Measurements from ENCODE around the gene TFRC.
"Not testable (repeated sequence)": the region's sequence is repeated elsewhere in the genome, so short reads cannot be mapped to it uniquely, and the experiment has no call there.

Gene TFRC

DNA sequence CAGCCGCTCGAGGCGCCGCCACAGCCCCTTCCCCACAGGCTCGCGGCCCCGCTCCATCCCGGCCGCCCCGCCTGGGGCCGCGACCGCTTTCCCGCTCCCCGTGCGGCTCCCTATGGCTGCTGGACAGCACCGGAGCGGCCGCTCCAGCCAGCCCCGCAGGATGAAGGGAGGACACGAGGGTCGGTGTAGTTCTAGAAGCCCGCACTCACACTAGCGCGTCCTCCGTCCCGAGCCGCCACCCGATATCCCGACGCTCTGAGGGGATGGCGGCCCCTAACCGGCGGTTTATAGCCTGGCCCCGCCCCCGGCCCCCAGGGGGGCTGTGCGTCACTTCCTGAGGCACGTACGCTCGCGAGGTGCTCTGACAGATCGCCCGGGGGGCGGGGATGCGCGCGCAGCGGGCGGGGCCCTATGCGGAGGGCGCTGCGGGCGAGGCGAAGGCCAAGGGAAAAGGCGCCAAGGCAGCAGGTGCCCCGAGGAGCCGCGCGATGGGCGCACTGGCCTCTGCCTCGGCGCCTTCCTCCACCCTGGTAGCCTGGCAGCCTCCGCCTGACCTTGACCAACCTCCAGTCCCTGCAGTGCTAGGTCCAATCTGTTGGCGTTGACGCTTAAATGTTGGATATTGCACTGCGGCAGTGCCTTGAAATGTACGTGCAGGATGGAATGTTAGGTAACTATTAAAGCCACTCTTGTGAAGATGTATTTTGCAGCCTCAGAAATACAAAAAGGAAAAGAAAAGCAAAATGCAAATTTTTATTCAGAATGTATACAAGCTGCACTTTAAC, at the start of gene TFRC:
Gene TFRC, minus strand, starts transcription at position 257 of the 785 bp plus-strand sequence. CDS start 4,991 bp downstream, outside the sequence.
- peak; percentile 69 for DNase-seq

DNA sequence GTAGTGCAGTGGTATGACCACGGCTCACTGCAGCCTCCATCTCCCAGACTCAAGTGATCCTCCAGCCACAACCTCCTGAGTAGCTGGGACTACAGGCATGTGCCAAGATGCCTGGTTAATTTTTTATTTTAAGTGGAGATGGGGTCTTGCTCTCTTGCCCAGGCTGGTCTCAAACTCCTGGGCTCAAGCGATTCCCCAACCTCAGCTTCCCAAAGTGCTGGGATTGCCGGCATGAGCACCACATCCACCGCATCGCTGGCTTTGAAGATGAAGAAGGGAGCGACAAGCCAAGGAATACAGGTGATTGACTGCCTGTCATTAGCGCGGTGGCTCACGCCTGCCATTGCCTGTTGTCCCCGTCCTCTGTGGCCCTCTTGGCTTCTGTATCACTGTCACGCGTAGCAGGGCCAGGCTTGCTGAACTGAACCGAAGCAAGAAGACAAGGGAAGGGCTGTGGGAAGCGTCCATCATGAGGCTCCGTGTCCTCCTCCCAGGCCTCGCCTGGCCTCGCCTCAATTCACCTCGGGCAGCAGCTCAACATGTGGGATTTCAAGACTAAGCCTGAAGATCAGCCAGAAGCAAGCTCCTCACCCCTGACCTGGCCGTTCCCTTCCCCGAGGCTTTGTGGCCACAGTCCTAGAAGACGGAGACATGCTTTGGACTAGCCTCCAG, 46.4 kb upstream of the TFRC start:
- DNase-seq, result no peak

DNA sequence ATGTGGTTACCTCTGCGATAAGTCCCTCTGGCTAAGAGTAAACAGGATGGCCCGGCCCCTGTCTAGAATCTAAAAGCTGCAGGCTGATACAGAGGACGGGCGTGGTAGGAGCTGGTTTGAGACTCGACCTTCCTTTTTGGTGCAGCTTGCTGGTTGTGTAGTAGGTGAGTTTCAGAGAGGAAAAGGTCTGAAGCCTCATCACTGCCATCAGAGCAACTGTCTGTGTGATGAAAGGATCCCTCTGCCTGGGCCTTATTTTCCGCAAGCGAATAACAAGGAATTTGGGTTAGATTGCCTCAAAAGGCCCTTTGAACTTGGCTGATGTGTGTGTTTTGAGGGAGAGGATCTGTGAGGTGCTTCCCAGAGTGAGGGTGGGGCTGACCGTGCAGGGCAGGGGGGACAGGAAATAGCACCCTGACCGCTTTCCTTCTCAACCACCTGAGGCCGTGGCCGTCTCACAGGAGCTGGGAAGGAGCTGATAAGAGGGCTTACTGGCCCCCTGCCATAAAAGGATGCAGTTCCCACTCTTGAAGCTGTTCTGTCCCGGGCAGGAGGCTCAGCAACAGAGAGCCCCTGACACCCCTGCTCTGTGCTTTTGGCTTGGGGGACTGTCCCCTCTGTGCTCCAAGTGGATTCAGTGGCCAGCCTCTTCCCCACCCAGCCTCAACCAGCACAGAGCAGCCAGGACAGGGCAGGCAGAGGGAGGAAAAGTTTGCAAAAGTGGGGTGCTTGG, 45.6 kb upstream of the TFRC start:
- DNase-seq, result no peak

DNA sequence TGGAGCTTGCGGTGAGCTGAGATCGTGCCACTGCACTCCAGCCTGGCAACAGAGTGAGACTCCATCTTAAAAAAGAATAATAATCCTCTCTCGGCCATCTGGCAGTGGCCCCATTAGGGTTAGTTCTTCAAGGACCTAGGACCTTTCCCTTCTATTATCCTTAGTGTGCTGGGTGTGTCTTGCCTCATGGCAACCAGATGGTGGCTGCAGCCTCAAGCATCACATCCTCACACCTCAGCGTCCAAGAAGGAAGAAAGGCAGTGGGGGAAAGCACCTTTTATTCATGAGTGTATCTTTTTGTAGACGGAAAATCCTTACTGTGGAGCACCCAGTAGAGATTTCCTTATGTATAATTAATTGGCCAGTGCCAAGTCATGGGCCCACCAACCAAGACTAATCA, 42.7 kb upstream of the TFRC start:
- DNase-seq, result peak; percentile 40

DNA sequence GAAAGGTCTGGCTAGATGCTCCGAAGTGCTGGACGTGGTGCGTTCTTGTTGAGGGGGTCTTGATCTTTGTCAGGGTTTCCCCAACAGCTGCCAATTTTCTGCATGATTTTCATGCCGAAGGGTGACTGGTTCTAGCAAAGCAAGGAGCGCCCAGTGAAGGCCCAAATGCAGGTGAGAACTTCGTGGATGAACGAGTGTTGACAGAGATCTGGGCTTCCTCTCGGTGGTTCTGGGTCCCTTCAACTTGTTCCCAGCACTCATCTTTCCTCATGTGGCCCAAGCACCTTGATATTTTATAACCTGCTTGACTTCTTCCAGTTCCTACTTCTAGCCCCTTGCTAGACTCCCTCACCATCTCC, 40.8 kb upstream of the TFRC start:
- DNase-seq, result no peak

DNA sequence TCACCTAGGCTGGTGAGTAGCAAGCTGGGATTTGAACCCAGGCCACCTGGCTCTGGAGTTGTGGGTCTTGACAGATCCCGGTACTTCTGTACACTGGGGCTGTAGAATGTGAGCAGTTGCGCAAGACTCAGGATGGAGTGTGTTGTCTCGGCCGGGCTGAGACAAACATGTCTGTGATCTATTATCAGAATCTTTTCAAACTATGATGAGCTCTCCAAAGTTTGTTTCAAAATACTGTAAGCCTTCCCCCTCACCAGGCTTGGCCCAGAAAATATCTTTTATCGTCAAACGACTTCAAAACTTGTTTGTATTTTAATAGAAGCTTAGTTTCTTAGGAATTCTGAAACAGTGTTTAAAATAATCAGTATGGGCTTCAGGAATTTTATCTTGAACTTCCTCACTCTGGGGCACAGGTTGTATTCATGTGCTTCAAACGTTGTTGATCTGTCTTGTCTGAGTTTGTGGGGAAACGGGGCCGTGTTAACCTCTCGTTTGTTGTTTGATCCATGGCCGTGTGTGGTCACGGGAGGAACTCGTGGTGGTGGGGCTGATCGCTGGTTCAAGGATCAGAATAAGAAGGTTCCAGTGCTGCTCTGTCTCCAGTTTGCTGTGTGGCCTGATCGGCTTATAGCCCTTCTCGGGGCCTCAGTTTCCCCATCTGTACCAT, 40.3 kb upstream of the TFRC start:
- DNase-seq, result no peak

DNA sequence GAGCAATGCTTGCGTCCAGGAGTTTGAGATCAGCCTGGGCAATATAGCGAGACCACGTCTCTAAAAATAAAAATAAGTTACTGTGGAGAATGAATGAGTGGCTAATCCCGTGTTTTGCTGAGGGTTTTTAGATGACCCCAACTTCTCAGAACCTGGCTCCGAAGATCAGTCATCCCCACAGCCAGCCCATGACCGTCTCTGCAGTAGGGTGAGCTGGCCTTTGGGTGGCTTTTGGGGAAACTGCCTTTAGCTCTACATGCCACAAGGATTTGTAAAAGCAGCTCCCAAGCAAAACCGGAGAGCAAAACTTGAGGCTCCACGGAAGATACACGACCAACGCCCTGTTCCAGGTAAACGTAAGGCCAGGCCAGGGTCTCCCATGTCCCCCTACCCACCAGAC, 39.2 kb upstream of the TFRC start:
- DNase-seq, result no peak

DNA sequence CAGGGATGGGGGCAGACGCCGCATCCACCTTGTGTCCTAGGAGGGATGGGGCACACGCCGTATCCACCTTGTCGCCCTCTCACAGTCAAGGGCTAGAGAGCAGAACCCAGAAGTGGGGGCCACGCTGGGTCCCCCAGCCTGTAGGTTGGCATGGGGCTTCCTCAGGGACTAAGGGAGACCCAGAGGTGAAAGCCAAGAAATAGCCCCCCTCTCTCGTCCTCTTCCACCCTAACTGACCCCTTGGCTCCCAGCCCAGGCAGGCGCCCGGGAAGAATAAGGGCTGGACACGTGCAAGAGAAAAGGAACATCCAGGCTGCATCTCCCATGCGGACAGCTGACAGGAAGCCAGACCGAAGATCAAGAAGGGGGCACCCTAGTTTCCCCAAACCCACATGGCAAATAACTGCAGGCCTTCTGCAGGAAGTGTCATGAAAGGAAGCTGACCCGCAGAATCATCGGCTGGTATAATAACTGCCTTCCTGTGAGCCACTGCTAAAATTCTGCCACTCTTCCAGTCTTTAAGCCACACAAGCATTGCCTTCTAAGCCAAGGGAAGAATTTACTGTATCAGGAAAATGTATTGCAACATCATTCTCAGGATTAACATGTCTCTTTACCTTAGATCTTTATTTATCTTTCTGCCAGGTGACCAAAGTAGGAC, 38.5 kb upstream of the TFRC start:
- no peak for DNase-seq

DNA sequence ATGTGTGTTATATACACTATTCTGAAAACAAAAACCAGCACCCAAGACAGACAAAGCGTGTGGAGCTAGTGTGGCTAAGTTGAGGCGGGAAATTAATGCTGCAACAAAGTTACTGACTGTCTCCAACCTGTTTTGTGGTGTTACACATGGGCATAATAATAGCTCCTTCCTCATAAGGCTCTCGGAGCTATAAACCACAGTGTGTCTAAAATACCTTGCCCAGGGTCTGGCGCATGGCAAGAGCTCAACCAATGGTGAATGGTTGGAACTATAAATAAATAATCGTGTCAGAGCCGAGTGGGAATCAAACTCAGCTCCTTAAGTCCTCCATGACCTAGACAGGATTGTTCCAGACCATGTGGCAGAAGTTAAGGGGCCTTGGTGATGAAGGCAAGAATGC, 35.9 kb upstream of the TFRC start:
- no peak for DNase-seq

DNA sequence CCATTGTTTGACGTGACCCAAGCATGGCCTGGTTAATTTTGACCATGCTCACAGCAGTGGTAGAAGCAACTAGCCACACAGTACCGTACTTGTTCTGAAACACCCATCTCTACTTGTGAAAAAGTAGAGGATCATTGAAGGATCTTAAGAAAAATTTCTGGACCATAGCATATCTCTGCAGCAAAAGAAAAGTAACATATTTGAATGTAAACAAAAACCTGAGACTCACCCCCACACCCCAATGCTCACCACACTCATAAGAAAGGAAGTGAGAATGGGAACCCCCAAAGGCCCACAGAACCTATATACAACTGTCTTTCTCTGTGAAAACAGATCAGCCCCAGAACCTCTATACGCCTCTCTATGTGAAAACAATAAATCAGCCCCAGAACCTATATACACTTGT, 33.8 kb upstream of the TFRC start:
- DNase-seq, result no peak

DNA sequence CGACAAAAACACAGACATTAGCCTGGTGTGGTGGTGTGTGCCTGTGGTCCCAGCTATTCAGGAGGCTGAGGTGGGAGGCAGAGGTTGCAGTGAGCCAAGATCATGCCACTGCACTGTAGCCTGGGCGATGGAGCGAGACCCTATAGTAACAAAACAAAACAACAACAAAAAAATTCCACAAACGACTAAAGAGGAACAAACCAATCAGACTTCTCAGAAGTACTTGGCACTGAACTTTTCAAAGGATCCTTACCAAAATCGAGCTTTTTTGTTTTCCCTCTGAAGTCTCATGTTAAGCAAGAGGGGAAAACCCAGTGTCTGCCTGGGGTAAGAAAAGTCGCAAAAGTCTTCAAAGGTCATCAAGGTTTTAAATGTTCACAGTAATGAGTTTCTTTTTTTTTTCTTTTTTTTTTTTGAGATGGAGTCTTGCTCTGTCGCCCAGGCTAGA, 30.1 kb upstream of the TFRC start:
- no peak for DNase-seq

DNA sequence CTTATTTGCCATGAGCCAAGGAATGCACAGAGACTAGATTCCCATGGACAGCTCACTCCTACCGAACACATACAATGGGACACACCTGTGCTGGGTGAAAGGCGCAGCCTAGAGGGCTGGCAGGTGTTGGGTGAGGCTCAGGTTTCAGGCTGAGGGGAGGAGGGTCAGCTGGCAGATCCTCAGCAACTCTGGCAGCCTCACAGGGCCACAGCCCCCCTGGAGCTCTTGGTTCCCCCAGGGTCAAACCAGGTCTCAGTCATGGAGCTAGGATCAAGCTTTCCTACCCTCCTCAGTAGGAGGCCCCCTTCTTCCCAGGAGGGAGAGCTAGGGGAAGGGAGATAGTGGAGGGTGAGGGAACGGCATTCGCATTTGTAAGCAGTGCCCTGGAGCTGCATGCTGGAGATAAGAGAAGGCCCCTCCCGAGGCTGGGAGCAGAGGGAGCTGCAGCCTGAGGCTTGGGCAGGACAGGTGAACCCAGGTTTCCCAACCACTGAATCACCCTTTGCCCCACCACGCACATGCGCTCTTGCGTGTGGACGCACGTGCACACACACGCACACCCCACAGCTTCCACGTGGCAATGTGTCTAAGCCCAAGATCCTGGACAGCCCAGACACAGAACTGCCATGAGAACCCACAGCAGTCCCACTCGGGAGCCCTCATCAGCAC, 26.3 kb upstream of the TFRC start:
- DNase-seq, result no peak

DNA sequence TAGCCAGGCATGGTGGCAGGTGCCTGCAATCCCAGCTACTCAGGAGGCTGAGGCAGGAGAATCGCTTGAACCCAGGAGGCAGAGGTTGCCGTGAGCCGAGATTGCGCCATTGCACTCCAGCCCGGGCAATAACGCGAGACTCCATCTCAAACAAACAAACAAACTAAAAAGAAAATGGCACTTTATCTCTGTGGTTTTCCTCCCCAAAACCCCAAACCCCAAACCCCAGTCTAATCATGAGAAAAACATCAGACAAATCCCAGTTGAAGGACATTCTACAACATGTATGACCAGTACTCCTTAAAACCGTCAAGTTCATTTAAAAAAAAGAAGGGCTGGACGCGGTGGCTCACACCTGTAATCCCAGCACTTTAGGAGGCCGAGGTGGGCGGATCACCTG, 22.8 kb upstream of the TFRC start:
- DNase-seq, result not testable (repeated sequence)

DNA sequence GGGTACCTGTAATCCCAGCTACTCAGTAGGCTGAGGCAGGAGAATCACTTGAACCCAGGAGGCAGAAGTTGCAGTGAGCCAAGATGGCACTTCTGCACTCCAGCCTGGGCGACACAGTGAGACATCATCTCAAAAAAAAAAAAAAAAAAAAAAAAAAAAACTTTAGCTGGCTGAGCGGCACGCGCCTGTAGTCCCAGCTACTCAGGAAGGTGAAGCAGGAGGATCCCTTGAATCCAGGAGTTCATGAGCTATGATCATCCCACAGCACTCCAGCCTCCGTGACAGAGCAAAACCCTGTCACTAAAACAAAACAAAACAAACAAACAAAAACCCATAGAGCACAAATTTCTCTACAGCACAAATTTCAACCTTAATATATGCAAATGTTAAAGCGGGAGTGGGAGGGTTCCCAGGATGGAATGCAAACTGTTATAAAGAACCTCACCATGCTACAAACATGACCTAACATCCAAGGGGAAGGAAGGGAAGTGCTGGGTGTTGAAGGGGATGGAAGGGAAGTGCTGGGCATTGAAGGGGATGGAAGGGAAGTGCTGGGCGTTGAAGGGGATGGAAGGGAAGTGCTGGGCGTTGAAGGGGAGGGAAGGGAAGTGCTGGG, 16.6 kb upstream of the TFRC start:
- DNase-seq, result not testable (repeated sequence)

DNA sequence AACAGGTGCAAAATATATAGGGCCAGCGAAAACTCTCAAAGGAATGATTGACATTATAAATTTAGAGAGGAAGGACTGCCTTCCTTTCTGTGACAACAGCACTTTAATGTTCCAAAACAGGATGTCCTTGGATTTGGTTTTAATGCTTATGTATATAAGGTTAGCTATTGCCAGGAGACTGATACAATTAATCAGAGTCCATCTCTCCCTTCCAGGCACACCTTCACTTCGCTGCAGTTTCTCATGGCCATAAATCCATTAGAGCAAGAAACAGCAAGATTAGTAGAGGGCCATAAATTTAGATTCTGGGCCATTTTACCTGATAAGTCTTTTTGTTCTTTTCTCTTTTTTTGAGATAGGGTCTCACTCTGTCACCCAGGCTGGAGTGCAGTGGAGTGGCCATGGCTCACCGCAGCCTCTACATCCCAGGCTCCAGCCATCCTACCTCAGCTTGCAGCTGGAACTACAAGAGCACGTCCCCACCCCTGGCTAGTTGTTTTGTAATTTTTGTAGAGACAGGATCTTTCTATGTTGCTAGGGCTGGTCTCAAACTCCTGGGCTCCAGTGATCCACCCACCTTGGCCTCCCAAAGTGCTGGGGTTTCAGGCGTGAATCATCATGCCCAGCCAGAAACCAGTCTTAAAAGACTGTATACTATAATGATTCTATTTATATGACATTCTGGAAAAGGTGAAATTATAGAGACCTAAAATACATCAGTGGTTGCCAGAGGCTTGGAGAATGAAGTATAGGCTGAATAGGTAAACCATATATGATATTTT, 15.7 kb upstream of the TFRC start:
- DNase-seq, result no peak

DNA sequence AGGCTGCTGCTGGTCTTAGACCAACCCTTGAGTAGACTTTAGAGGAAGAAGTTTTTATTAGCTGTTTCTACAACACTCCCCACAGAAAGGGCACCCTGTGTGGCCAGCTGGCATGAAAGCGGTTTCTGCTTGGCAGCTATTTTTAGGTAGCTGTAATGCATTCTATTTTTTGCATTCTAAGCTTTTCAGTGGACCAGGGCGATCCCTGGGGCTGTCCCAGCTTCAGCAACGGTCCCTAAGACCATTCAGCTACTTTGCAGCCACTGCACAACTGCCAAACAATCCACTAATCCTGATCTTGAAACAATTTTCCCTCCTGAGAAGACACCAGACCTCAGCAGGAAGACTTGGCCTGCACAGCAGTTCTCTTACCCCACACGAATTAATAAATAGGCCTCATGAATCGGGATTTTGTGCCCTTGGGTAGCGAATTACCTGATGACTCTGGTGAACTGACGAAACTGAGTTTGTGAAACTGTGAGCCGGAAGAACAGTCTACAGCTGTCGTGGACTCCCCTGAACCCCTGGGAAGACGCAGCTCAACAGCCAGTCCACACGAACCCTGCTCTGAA, 14.6 kb upstream of the TFRC start:
- DNase-seq, result no peak

DNA sequence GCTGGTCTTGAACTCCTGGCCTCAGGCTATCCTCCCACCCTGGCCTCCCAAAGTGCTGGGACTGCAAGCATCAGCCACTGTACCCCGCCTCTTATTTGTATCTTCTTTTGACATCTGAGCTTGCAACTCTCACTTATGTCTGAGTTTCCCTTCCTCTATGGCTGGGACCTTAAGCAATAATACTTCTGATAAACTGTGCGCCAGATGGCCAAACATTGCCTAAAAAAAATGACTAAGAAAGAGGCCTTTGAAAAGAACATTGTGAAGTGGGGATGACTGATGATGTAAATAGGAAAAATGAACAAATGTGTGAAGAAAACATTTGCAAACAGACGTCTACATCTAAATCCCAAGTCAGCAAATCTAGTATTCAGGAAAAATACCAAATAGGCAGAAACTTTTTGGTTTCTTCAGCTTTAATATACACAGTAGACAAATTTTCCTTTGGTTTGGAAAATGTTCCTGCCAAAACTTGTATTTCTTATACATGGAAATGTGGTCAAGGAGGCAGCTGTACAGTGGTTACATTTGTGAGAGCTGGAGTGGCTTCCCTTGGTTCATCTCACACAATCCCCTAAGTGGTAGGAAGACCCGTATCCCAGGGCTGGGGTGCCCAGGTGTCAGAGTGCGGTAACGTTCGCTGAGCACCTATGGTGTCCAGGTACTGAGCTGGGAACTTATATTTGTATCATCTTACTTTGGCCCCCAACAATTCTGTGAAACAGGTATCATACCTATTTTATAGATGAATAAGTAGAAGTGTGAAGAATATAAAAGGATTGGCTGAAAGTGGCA, 11.6 kb upstream of the TFRC start:
- DNase-seq, result peak; percentile 5

DNA sequence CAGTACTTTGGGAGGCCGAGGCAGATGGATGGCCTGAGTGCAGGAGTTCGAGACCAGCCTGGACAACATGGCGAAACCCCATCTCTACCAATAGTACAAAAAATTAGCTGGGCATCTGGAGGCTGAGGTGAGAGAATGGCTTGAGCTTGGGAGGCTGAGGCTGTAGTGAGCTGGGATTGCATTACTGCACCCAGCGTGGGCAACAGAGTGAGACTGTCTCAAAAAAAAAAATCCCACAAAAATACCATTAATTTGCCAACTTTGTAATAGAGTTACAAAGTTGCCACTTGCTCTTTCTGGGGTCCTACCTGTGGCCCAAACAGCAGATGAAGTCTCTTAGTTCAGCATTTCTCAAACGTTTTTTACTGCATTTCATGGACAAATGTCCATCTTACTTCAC, 6.0 kb upstream of the TFRC start:
- no peak for DNase-seq

DNA sequence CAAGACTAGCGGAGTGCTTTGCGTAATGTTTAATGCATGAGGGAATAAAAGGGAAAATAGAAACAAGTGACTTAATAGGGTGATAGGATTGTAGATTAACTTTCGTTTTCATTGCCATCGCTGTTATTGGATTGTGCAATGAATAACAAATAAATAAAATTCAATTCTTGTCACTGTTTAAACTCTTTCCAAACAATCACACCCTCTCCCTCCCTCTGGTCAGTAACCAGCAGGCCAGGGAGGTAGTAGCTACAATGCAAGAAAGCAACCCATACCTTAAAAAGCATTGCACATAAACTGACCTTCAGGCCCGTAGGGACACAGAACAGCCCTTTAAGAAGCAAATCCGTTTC, 705 bp upstream of the TFRC start:
- DNase-seq, result no peak

All from NCI-H524 treated with DMSO at 0.1 percent for 48 hours (cell line).